Panc1 (cell line): ENCODE data around the gene RNGTT. TPM values are rescaled to one million over a fixed set of nuclear protein-coding genes. Genes with fewer than 3 reads are reported as not detected.

Experiments
- ATAC-seq: fragments of 200-7000 bp; cut with Tn5 transposase; 2 replicates; pipeline ENCODE4 v1.9.1; 2020; ENCODE audit warnings: mild to moderate bottlenecking, moderate library complexity
- BruUV-seq: library from RNA; stranded (reverse); fragments of 400-500 nt; replicated peaks from 2 replicates; lab custom pipeline; 2021; lab: Mats Ljungman, UMichigan
- CTCF ChIA-PET: fragments of 300-600 bp; sonication (Branson Sonifier 250); formaldehyde crosslinking; loops from one replicate; lab custom pipeline; 2022; ENCODE audit warnings: antibody characterized with exemption; lab: Charles Lee
- POLR2A ChIA-PET: fragments of 300-600 bp; sonication (Branson Sonifier 250); formaldehyde crosslinking; loops from one replicate; lab custom pipeline; 2022; ENCODE audit warnings: antibody characterized with exemption; lab: Charles Lee
- DNase-seq: peaks from one replicate; pipeline ENCODE4 v3.0.0-alpha.2; 2010; ENCODE audit warnings: low read depth, low spot score
- H3K27ac ChIP-seq: 2 replicates; pipeline ENCODE4 v1.5.1; 2011; ENCODE audit warnings: mild to moderate bottlenecking, low read length, inconsistent platforms
- H3K27me3 ChIP-seq: fragments of 200-500 bp; sonication (Bioruptor generic); 2 replicates; pipeline ENCODE4 v1.6.0; 2014; ENCODE audit warnings: low read length, inconsistent platforms; ENCODE audit not compliant: control insufficient read depth, insufficient read depth
- H3K36me3 ChIP-seq: fragments of 200-500 bp; sonication (Bioruptor generic); 2 replicates; pipeline ENCODE4 v1.5.1; 2014; ENCODE audit warnings: inconsistent platforms, mild to moderate bottlenecking, low read length, moderate library complexity; ENCODE audit not compliant: control insufficient read depth, insufficient read depth
- H3K4me1 ChIP-seq: 2 replicates; pipeline ENCODE4 v1.5.1; 2011; ENCODE audit warnings: inconsistent platforms, mild to moderate bottlenecking, low read length, moderate library complexity; ENCODE audit not compliant: control insufficient read depth, insufficient read depth
- H3K4me3 ChIP-seq, 2 experiments: 2 replicates each; pipeline ENCODE4 v1.5.1; 2011 to 2012; ENCODE audit warnings: low read depth in 2 of 2, low read length in 2 of 2, mild to moderate bottlenecking in 2 of 2, inconsistent platforms in 1 of 2, moderate library complexity in 1 of 2
- H3K9me3 ChIP-seq: fragments of 200-500 bp; sonication (Bioruptor generic); 2 replicates; pipeline ENCODE4 v1.5.1; 2014; ENCODE audit warnings: low read depth, mild to moderate bottlenecking, inconsistent platforms, low read length, moderate library complexity; ENCODE audit not compliant: control insufficient read depth, insufficient read depth
- CTCF ChIP-seq: fragments of 450-650 bp; IDR thresholded peaks from 2 replicates; pipeline ENCODE4 v1.5.1; 2017; ENCODE audit warnings: mild to moderate bottlenecking
- POLR2AphosphoS5 ChIP-seq: IDR thresholded peaks from 2 replicates; pipeline ENCODE4 v1.6.1; 2012; ENCODE audit warnings: mild to moderate bottlenecking, low read depth, low read length, moderate library complexity
- REST ChIP-seq, 2 experiments: IDR thresholded peaks; 2 replicates each; pipeline ENCODE4 v1.6.1; 2011 to 2012; ENCODE audit warnings: low read depth in 2 of 2, control low read depth in 1 of 2, low read length in 1 of 2, mild to moderate bottlenecking in 1 of 2, moderate library complexity in 1 of 2; ENCODE audit not compliant: insufficient read depth in 1 of 2
- SIN3A ChIP-seq: IDR thresholded peaks from 2 replicates; pipeline ENCODE4 v1.6.1; 2012; ENCODE audit warnings: low read depth, mild to moderate bottlenecking, low read length, moderate library complexity, borderline replicate concordance; ENCODE audit not compliant: insufficient read depth
- TCF7L2 ChIP-seq: IDR thresholded peaks from 2 replicates; pipeline ENCODE4 v1.6.1; 2011; ENCODE audit warnings: mild to moderate bottlenecking, low read depth, low read length, inconsistent platforms
- in situ Hi-C: cut with HindIII; loops from 2 replicates; pipeline ENCODE4 v1.10.0; 2016; ENCODE audit warnings: low sequenced_read_pairs, low pct_unique_long_range_greater_than_20kb
- intact Hi-C: fragments of 100-400 bp; cut with micrococcal nuclease; formaldehyde crosslinking; loops from one replicate; pipeline ENCODE4 v1.10.0; 2022; ENCODE audit not compliant: unreplicated experiment
- total RNA-seq: library from RNA; stranded (reverse); gene quantifications from one replicate; pipeline ENCODE4 v1.2.1, GENCODE V29; 2021; ENCODE audit not compliant: unreplicated experiment

Gene RNGTT
- total RNA-seq, 1 experiment from 2014 or later, result 21.2 TPM

GRCh38 chr6:88785478-88785877 is 177.9 kb downstream of the RNGTT start:
- CTCF ChIA-PET, result no interaction called here
- H3K9me3 ChIP-seq, result no peaks in the 10 kb centered on the region
- intact Hi-C loops (no loop called here), in situ Hi-C loops (no loop called here)
- H3K36me3 ChIP-seq, result no peaks in the 10 kb centered on the region
- ATAC-seq, result no peak
- DNase-seq, result no peak
- no peaks in the 10 kb centered on the region for H3K27me3 ChIP-seq
- no peaks in the 10 kb centered on the region for H3K4me1 ChIP-seq
- H3K27ac ChIP-seq, result no peak overlapping the region
- TF ChIP-seq CTCF (no peak), REST (IDR thresholded peaks at IDR 0.05; ENCODE audit: insufficient read depth in 1 of 2, low read depth in 2 of 2, low read length in 1 of 2) (no peak), SIN3A (no peak), TCF7L2 (no peak), POLR2AphosphoS5 (no peak)
- POLR2A ChIA-PET, result interaction anchor here (0.5 kb wide), 1 partner anchor 18 kb away, joined by 5 read pairs; no protein-coding TSS in a partner anchor
- no TSS peak for BruUV-seq
- H3K4me3 ChIP-seq, result no peak overlapping the region

GRCh38 chr6:88780714-88781389 is 182.6 kb downstream of the RNGTT start:
- no TSS peak for BruUV-seq
- Histone ChIP-seq H3K27ac (no peak overlapping the region), H3K9me3 (no peaks in the 10 kb centered on the region), H3K4me3 (no peak overlapping the region), H3K4me1 (no peaks in the 10 kb centered on the region), H3K36me3 (no peaks in the 10 kb centered on the region), H3K27me3 (no peaks in the 10 kb centered on the region)
- intact Hi-C loops (loop anchor here (5.0 kb wide), 1 partner anchor 849 kb away; no protein-coding TSS in a partner anchor), in situ Hi-C loops (no loop called here)
- ATAC-seq, result peak; percentile 83
- DNase-seq, result peak; percentile 46
- CTCF ChIA-PET, result interaction anchor here (0.6 to 0.7 kb wide), 3 partner anchors 140 to 1583 kb away, joined by 3 to 8 read pairs (median 3); no protein-coding TSS in a partner anchor
- POLR2A ChIA-PET, result no interaction called here
- TF ChIP-seq TCF7L2 (no peak), REST (IDR thresholded peaks at IDR 0.05; ENCODE audit: insufficient read depth in 1 of 2, low read depth in 2 of 2, low read length in 1 of 2) (no peak), SIN3A (no peak), CTCF (peak; percentile 90), POLR2AphosphoS5 (no peak)
